OCI-LY3 (cell line): ENCODE data around the gene MGAT4A.
A peak's percentile ranks its signal among the peaks of the same experiment; 100 is the strongest.
"Not testable (repeated sequence)": the region's sequence is repeated elsewhere in the genome, so short reads cannot be mapped to it uniquely, and the experiment has no call there.

ENCODE experiments used
- H2AFZ ChIP-seq: fragments of 200-600, 300-600 bp; shearing (Covaris generic); 2 replicates; pipeline ENCODE4 v1.6.0; 2014; ENCODE audit warnings: antibody characterized with exemption, low read depth, low read length
- H3K27ac ChIP-seq: fragments of 200-600, 300-600 bp; sonication (generic); 2 replicates; pipeline ENCODE4 v1.5.1; 2014; ENCODE audit warnings: mild to moderate bottlenecking, low read length, moderate library complexity, mixed read lengths
- H3K27me3 ChIP-seq: fragments of 200-600, 300-600 bp; sonication (generic); 2 replicates; pipeline ENCODE4 v1.6.1; 2014; ENCODE audit warnings: low read depth, low read length, mixed read lengths
- H3K36me3 ChIP-seq: fragments of 200-600, 300-600 bp; sonication (generic); replicated peaks from 2 replicates; pipeline ENCODE3; 2014; ENCODE audit warnings: low read depth, low read length, mixed read lengths
- H3K4me1 ChIP-seq: fragments of 300-600, 200-600 bp; sonication (generic); 2 replicates; pipeline ENCODE4 v1.6.1; 2014; ENCODE audit warnings: low read length, mixed read lengths
- H3K4me2 ChIP-seq: fragments of 200-600, 300-600 bp; sonication (generic); 2 replicates; pipeline ENCODE4 v1.6.1; 2014; ENCODE audit warnings: low read length, mixed read lengths
- H3K4me3 ChIP-seq: fragments of 300-600, 200-600 bp; sonication (generic); 2 replicates; pipeline ENCODE4 v1.5.1; 2014; ENCODE audit warnings: antibody characterized with exemption, mild to moderate bottlenecking, low read length, moderate library complexity
- H3K79me2 ChIP-seq: fragments of 300-600, 200-600 bp; shearing (Covaris generic); 2 replicates; pipeline ENCODE4 v1.6.1; 2014; ENCODE audit warnings: mild to moderate bottlenecking, low read length, mixed read lengths
- H3K9ac ChIP-seq: fragments of 300-600, 200-600 bp; shearing (Covaris generic); 2 replicates; pipeline ENCODE4 v1.6.0; 2014; ENCODE audit warnings: mild to moderate bottlenecking, low read length, moderate library complexity
- H3K9me3 ChIP-seq: fragments of 200-600, 300-600 bp; shearing (Covaris generic); 2 replicates; pipeline ENCODE4 v1.6.1; 2014; ENCODE audit warnings: low read length, mixed read lengths; ENCODE audit not compliant: insufficient read depth
- H4K20me1 ChIP-seq: fragments of 200-600, 300-600 bp; sonication (generic); 2 replicates; pipeline ENCODE4 v1.6.1; 2016; ENCODE audit warnings: low read length, mixed read lengths; ENCODE audit not compliant: insufficient read depth
- CTCF ChIP-seq: fragments of 200-600, 300-600 bp; sonication (generic); IDR thresholded peaks from 2 replicates; pipeline ENCODE4 v1.5.1; 2014; ENCODE audit warnings: antibody characterized with exemption, low read length, low read depth
- EZH2phosphoT487 ChIP-seq: fragments of 200-600 bp; shearing (Covaris generic); IDR thresholded peaks from 2 replicates; pipeline ENCODE4 v1.6.1; 2018; ENCODE audit warnings: antibody characterized with exemption, mixed run types, low read depth

MGAT4A gene

GRCh38 chr2:98730053-98730706 lies 752 bp downstream of the MGAT4A start:
- Histone ChIP-seq H3K9ac (peak overlapping the region; percentile 56), H3K4me2 (peak overlapping the region; percentile 95), H3K79me2 (no peaks in the 10 kb centered on the region), H3K27me3 (peaks cover 19% of the 10 kb centered on the region), H4K20me1 (no peaks in the 10 kb centered on the region), H3K4me3 (peak overlapping the region; percentile 93), H3K9me3 (no peaks in the 10 kb centered on the region), H3K27ac (no peak overlapping the region), H2AFZ (peak overlapping the region; percentile 81), H3K36me3 (no peaks in the 10 kb centered on the region), H3K4me1 (peaks cover 11% of the 10 kb centered on the region)
- TF ChIP-seq CTCF = no peak
- TF ChIP-seq EZH2phosphoT487 = no peak

GRCh38 chr2:98729652-98730051 lies 1.3 kb downstream of the MGAT4A start:
- H3K36me3 ChIP-seq = no peaks in the 10 kb centered on the region
- peaks cover 19% of the 10 kb centered on the region for H3K27me3 ChIP-seq
- TF ChIP-seq EZH2phosphoT487 (no peak), CTCF (no peak)
- H3K79me2 ChIP-seq = no peaks in the 10 kb centered on the region
- H3K9me3 ChIP-seq = no peaks in the 10 kb centered on the region
- H3K27ac ChIP-seq = no peak overlapping the region
- peak overlapping the region; percentile 93 for H3K4me3 ChIP-seq
- peak overlapping the region; percentile 95 for H3K4me2 ChIP-seq
- no peaks in the 10 kb centered on the region for H4K20me1 ChIP-seq
- no peak overlapping the region for H2AFZ ChIP-seq
- peaks cover 11% of the 10 kb centered on the region for H3K4me1 ChIP-seq
- H3K9ac ChIP-seq = no peak overlapping the region; the same call in 1 of the 2 replicates

- not testable (repeated sequence) for H3K9ac ChIP-seq, H3K36me3 ChIP-seq, H3K9me3 ChIP-seq, H4K20me1 ChIP-seq, H2AFZ ChIP-seq, H3K4me3 ChIP-seq, H3K79me2 ChIP-seq, H3K4me2 ChIP-seq, H3K27ac ChIP-seq
- Histone ChIP-seq H3K27me3 (peaks cover 19% of the 10 kb centered on the region), H3K4me1 (peaks cover 11% of the 10 kb centered on the region)
Observed at GRCh38 chr2:98728088-98728718, 2.7 kb downstream of the MGAT4A start.

- Histone ChIP-seq H3K36me3 (no peaks in the 10 kb centered on the region), H3K27ac (no peak overlapping the region), H3K4me2 (no peak overlapping the region), H3K79me2 (no peaks in the 10 kb centered on the region), H3K9me3 (no peaks in the 10 kb centered on the region), H4K20me1 (no peaks in the 10 kb centered on the region), H3K27me3 (peaks cover 19% of the 10 kb centered on the region), H2AFZ (no peak overlapping the region), H3K4me1 (peaks cover 11% of the 10 kb centered on the region), H3K9ac (no peak overlapping the region), H3K4me3 (no peak overlapping the region)
- TF ChIP-seq EZH2phosphoT487 (no peak), CTCF (no peak)
Observed at GRCh38 chr2:98727369-98728087, 3.4 kb downstream of the MGAT4A start.
